Glomerular visceral epithelial cell (primary cell): Measurements from ENCODE around the gene IQSEC1.

ENCODE experiments used
- DNase-seq: peaks from one replicate; pipeline ENCODE4 v3.0.0-alpha.2; 2016; ENCODE audit errors: extremely low spot score

Gene IQSEC1

GRCh38 chr3:13049400-13049799, 23.8 kb downstream of the IQSEC1 start:
- no peak for DNase-seq

- DNase-seq: no peak
Observed at GRCh38 chr3:13047296-13048165, 25.7 kb downstream of the IQSEC1 start.

GRCh38 chr3:13046569-13047274, 26.5 kb downstream of the IQSEC1 start:
- no peak for DNase-seq

GRCh38 chr3:13045904-13046568, 27.2 kb downstream of the IQSEC1 start:
- DNase-seq: no peak

- no peak for DNase-seq
Observed at GRCh38 chr3:13045241-13045903, 27.9 kb downstream of the IQSEC1 start.

- DNase-seq: no peak
Observed at GRCh38 chr3:13044496-13045240, 28.6 kb downstream of the IQSEC1 start.

- no peak for DNase-seq
Observed at GRCh38 chr3:13043656-13044055, 29.6 kb downstream of the IQSEC1 start.

GRCh38 chr3:13042715-13043271, 30.4 kb downstream of the IQSEC1 start:
- no peak for DNase-seq

GRCh38 chr3:13042127-13042701, 31.0 kb downstream of the IQSEC1 start:
- no peak for DNase-seq

- DNase-seq: no peak
Observed at GRCh38 chr3:13041113-13041776, 32.0 kb downstream of the IQSEC1 start.

GRCh38 chr3:13040361-13041074, 32.7 kb downstream of the IQSEC1 start:
- DNase-seq: no peak

GRCh38 chr3:13039213-13039896, 33.9 kb downstream of the IQSEC1 start:
- no peak for DNase-seq

- DNase-seq: no peak
Observed at GRCh38 chr3:13037458-13038117, 35.6 kb downstream of the IQSEC1 start.

- DNase-seq: no peak
Observed at GRCh38 chr3:13034861-13035260, 38.4 kb downstream of the IQSEC1 start.

- no peak for DNase-seq
Observed at GRCh38 chr3:13034109-13034800, 39.0 kb downstream of the IQSEC1 start.

- no peak for DNase-seq
Observed at GRCh38 chr3:13032206-13032605, 41.0 kb downstream of the IQSEC1 start.

GRCh38 chr3:13031621-13032020, 41.6 kb downstream of the IQSEC1 start:
- DNase-seq: no peak

GRCh38 chr3:13030684-13031083, 42.5 kb downstream of the IQSEC1 start:
- no peak for DNase-seq
